ENCODE results near the gene SEZ6L2. TPM values are rescaled to one million over a fixed set of nuclear protein-coding genes. Genes with fewer than 3 reads are reported as not detected.
A peak's percentile ranks its signal among the peaks of the same experiment; 100 is the strongest.

The SEZ6L2 gene
- total RNA-seq, 1 experiment from 2014 or later = 44.7 TPM

DNA sequence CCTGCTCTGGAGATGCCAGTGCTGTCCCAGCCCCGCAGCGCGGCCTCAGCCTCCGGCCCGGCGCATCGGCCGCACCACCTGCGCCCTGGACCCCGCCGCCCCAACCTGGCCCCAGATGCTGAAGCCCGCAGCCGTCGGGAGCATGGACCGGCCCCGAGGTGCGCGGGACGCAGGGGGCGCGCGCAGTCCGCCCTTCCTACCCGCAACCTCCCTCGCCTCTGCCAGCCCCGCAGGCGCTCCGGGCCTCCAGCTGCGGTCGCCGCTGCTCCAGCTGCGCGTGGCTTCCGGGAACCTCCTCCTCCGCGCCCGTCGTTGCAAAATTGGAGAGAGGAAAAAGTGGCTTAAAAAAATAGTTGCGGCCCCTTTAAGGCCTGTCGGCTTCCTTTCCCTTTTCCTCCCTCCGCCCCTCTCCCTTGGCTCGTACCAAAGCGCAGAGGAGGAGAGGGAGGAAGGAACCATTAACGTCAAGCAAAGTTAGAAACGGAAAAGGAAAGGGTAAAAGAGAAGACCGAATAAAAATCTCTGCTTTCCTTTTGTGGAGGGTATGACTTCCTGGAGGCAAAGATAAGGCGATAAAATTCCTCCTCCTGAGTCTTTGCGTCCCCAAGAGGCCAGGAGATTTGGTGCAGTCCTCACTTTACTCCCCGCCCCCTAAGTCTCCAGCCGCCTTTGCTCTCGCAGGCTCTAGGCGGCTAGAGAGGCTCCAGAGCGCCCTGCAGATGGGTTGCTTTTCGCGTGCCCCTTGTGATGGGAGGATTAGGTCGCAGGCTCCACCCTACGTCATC, 36.3 kb downstream of the SEZ6L2 start, which contains the start of gene CDIPT:
CDIPT (minus strand) TSS at position 343 of the 785 bp plus-strand sequence. CDS start 369 bp downstream, outside the sequence.
- peak within 1 kb of the TSS; percentile 93 for H3K18ac ChIP-seq (ENCODE audit: insufficient read length, low read depth, low read length)
- peak within 1 kb of the TSS; percentile 63 for H3K27ac ChIP-seq (ENCODE audit: insufficient read length, low read depth, low read length)
- H4K8ac ChIP-seq (replicated peaks; ENCODE audit: insufficient read length, low read depth, low read length) = no peak within 1 kb of the TSS
- H2BK12ac ChIP-seq (ENCODE audit: insufficient read length, low read depth, low read length) = peak within 1 kb of the TSS; percentile 19
- WGBS (ENCODE audit: extremely low coverage, insufficient read length, low lambda C conversion rate) = no CpG with 5 or more reads among the region's 57 CpGs
- H2AFZ ChIP-seq (ENCODE audit: low read length) = peak within 1 kb of the TSS; percentile 66
- H3K4me2 ChIP-seq (ENCODE audit: insufficient read depth, insufficient read length, low read length) = peak within 1 kb of the TSS; percentile 91
- peak within 1 kb of the TSS; percentile 88 for H2BK120ac ChIP-seq (ENCODE audit: low read depth, low read length, poor library complexity, severe bottlenecking)
- H3K9ac ChIP-seq (ENCODE audit: extremely low read depth, insufficient read length, low read length) = peak within 1 kb of the TSS; percentile 90
- H2BK20ac ChIP-seq (ENCODE audit: low read depth, low read length, poor library complexity, severe bottlenecking) = no peak within 1 kb of the TSS
- peak; percentile 96 for DNase-seq
- H4K5ac ChIP-seq (ENCODE audit: insufficient read length, low read depth, low read length) = no peak within 1 kb of the TSS
- Mint-ChIP-seq H3K27me3 (ENCODE audit: low read depth) (peaks cover 2% of the 10 kb centered on the region), H3K27ac (peak within 1 kb of the TSS; percentile 99 to 100 (median 100)), H3K4me3 (peak within 1 kb of the TSS; percentile 97 to 99), H3K9me3 (no peaks in the 10 kb centered on the region), H3K4me1 (peaks cover 9 to 14% of the 10 kb centered on the region in 2 experiments), H3K36me3 (ENCODE audit: insufficient read depth in 1 of 3, low read depth in 3 of 3) (peaks cover 17 to 33% (median 30%) of the 10 kb centered on the region in 3 experiments; a peak in 6 of 7 replicates)
- H3K27me3 ChIP-seq (ENCODE audit: insufficient read depth, low read length) = no peaks in the 10 kb centered on the region
- H3K4ac ChIP-seq (ENCODE audit: low read depth, low read length) = no peak within 1 kb of the TSS; the same call in 1 of the 2 replicates
- H3K23ac ChIP-seq (ENCODE audit: insufficient read length, low read depth, low read length) = no peak within 1 kb of the TSS
- TF ChIP-seq, protein P1, sequence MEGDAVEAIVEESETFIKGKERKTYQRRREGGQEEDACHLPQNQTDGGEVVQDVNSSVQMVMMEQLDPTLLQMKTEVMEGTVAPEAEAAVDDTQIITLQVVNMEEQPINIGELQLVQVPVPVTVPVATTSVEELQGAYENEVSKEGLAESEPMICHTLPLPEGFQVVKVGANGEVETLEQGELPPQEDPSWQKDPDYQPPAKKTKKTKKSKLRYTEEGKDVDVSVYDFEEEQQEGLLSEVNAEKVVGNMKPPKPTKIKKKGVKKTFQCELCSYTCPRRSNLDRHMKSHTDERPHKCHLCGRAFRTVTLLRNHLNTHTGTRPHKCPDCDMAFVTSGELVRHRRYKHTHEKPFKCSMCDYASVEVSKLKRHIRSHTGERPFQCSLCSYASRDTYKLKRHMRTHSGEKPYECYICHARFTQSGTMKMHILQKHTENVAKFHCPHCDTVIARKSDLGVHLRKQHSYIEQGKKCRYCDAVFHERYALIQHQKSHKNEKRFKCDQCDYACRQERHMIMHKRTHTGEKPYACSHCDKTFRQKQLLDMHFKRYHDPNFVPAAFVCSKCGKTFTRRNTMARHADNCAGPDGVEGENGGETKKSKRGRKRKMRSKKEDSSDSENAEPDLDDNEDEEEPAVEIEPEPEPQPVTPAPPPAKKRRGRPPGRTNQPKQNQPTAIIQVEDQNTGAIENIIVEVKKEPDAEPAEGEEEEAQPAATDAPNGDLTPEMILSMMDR (conservative IDR thresholded peaks at IDR 0.05) = peak; percentile 65
- peak within 1 kb of the TSS; percentile 70 for H2BK5ac ChIP-seq (ENCODE audit: insufficient read length, low read length)
- no peak within 1 kb of the TSS for H2BK15ac ChIP-seq (ENCODE audit: low read depth, low read length)
- peaks cover 9% of the 10 kb centered on the region for H3K23me2 ChIP-seq (ENCODE audit: insufficient read length, low read depth, low read length, poor library complexity, severe bottlenecking)
- H3K79me2 ChIP-seq (ENCODE audit: insufficient read depth, low read length) = no peaks in the 10 kb centered on the region
- H4K91ac ChIP-seq (ENCODE audit: insufficient read length, low read depth, low read length) = no peak within 1 kb of the TSS
- H3K79me1 ChIP-seq (ENCODE audit: insufficient read depth, low read depth, low read length, poor library complexity, severe bottlenecking) = peaks cover 8% of the 10 kb centered on the region
- no peaks in the 10 kb centered on the region; the same call in 1 of the 2 replicates for H3K4me1 ChIP-seq (ENCODE audit: insufficient read depth, low read length)
- H2AK5ac ChIP-seq (ENCODE audit: insufficient read length, low read length) = no peak within 1 kb of the TSS
- H3K56ac ChIP-seq (ENCODE audit: insufficient read length, low read depth, low read length) = no peak within 1 kb of the TSS
- H3T11ph ChIP-seq (ENCODE audit: low read length) = peak within 1 kb of the TSS; percentile 81
- H4K20me1 ChIP-seq (ENCODE audit: control insufficient read depth, insufficient read depth, insufficient read length) = no peaks in the 10 kb centered on the region
- H3K14ac ChIP-seq (ENCODE audit: insufficient read depth, low read length) = peak within 1 kb of the TSS; percentile 83
- no peaks in the 10 kb centered on the region for H3K9me3 ChIP-seq (ENCODE audit: control insufficient read depth, low read depth, low read length)

Data from H9 (cell line).